AG08396 (cell line): ENCODE results near the gene USP17L17.
"Not testable (repeated sequence)": the region's sequence is repeated elsewhere in the genome, so short reads cannot be mapped to it uniquely, and the experiment has no call there.

Source experiments
- DNase-seq: peaks from one replicate; pipeline ENCODE4 v3.0.0; 2012; ENCODE audit warnings: low spot score, mixed read lengths

The USP17L17 gene

GRCh38 chr4:9243579-9243978 lies at the start of gene USP17L17:
Gene USP17L17, plus strand, starts transcription at chr4:9243879. Its CDS starts 0 bp downstream, at chr4:9243879.
- not testable (repeated sequence) for DNase-seq

GRCh38 chr4:9210357-9210756 lies 33.3 kb upstream of the USP17L17 start, which contains the start of gene USP17L10:
Gene USP17L10, plus strand, starts transcription at chr4:9210657. Its CDS starts 0 bp downstream, at chr4:9210657.
- not testable (repeated sequence) for DNase-seq

- not testable (repeated sequence) for DNase-seq
Observed at GRCh38 chr4:9214701-9215100, 29.0 kb upstream of the USP17L17 start.

- not testable (repeated sequence) for DNase-seq
Observed at GRCh38 chr4:9215105-9215504, 28.6 kb upstream of the USP17L17 start, which contains the start of gene USP17L11. Gene USP17L11, plus strand, starts transcription at chr4:9215405. Its CDS starts 0 bp downstream, at chr4:9215405.

- not testable (repeated sequence) for DNase-seq
Observed at GRCh38 chr4:9219852-9220251, 23.8 kb upstream of the USP17L17 start, which contains the start of gene USP17L12. Gene USP17L12, plus strand, starts transcription at chr4:9220152. Its CDS starts 0 bp downstream, at chr4:9220152.

- DNase-seq = not testable (repeated sequence)
Observed at GRCh38 chr4:9224596-9224995, 19.1 kb upstream of the USP17L17 start, which contains the start of gene USP17L13. Gene USP17L13, plus strand, starts transcription at chr4:9224896. Its CDS starts 0 bp downstream, at chr4:9224896.

GRCh38 chr4:9230249-9230648 lies 13.4 kb upstream of the USP17L17 start:
- DNase-seq = not testable (repeated sequence)

GRCh38 chr4:9234085-9234484 lies 9.6 kb upstream of the USP17L17 start, which contains the start of gene USP17L15:
Gene USP17L15, plus strand, starts transcription at chr4:9234385. Its CDS starts 0 bp downstream, at chr4:9234385.
- not testable (repeated sequence) for DNase-seq

GRCh38 chr4:9238461-9238860 lies 5.2 kb upstream of the USP17L17 start:
- DNase-seq = not testable (repeated sequence)

GRCh38 chr4:9247953-9248680 lies 4.4 kb downstream of the USP17L17 start, which contains the start of gene USP17L18:
Gene USP17L18, plus strand, starts transcription at chr4:9248630. Its CDS starts 0 bp downstream, at chr4:9248630.
- DNase-seq = not testable (repeated sequence)

GRCh38 chr4:9253078-9253477 lies 9.4 kb downstream of the USP17L17 start, which contains the start of gene USP17L19:
Gene USP17L19, plus strand, starts transcription at chr4:9253378. Its CDS starts 0 bp downstream, at chr4:9253378.
- DNase-seq = not testable (repeated sequence)

- not testable (repeated sequence) for DNase-seq
Observed at GRCh38 chr4:9257824-9258223, 14.1 kb downstream of the USP17L17 start, which contains the start of gene USP17L20. Gene USP17L20, plus strand, starts transcription at chr4:9258124. Its CDS starts 0 bp downstream, at chr4:9258124.

- not testable (repeated sequence) for DNase-seq
Observed at GRCh38 chr4:9262572-9262971, 18.9 kb downstream of the USP17L17 start, which contains the start of gene USP17L21. Gene USP17L21, plus strand, starts transcription at chr4:9262872. Its CDS starts 0 bp downstream, at chr4:9262872.

GRCh38 chr4:9267319-9267718 lies 23.6 kb downstream of the USP17L17 start, which contains the start of gene USP17L22:
Gene USP17L22, plus strand, starts transcription at chr4:9267619. Its CDS starts 0 bp downstream, at chr4:9267619.
- DNase-seq = not testable (repeated sequence)

- not testable (repeated sequence) for DNase-seq
Observed at GRCh38 chr4:9271719-9272118, 28.0 kb downstream of the USP17L17 start.
